WI38 (cell line): ENCODE results near the gene TBCCD1.

ENCODE experiments used
- H3K4me3 ChIP-seq: 2 replicates; pipeline ENCODE4 v1.5.1; 2011; ENCODE audit warnings: low read depth, mild to moderate bottlenecking, control low read depth, low read length
- TF ChIP-seq, protein P1 (sequence below): IDR thresholded peaks from 2 replicates; pipeline ENCODE4 v1.5.1; 2012; ENCODE audit warnings: low read depth, mild to moderate bottlenecking, control low read depth, low read length

Gene TBCCD1

GRCh38 chr3:186600896-186601295 lies 33.8 kb upstream of the TBCCD1 start:
- H3K4me3 ChIP-seq, result no peak overlapping the region

DNA sequence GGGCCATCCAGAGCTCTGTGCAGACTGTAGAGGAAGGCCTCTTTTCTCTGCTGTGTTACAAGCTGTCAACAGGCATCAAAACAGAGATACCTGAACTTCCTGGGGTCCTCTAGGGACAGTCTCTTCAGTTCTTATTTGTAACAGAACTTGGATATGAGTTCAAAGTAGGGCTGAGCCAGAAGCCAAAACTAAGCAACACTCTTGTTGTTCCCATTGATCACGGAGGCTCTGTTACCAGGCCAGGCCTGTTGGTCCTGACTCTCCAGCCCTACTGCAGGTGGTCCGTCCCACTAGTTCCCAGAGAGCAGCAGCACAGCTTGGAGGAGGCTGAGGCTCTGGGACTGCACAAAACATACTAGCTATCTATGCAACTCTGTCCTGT lies 32.6 kb upstream of the TBCCD1 start:
- TF ChIP-seq, protein P1, sequence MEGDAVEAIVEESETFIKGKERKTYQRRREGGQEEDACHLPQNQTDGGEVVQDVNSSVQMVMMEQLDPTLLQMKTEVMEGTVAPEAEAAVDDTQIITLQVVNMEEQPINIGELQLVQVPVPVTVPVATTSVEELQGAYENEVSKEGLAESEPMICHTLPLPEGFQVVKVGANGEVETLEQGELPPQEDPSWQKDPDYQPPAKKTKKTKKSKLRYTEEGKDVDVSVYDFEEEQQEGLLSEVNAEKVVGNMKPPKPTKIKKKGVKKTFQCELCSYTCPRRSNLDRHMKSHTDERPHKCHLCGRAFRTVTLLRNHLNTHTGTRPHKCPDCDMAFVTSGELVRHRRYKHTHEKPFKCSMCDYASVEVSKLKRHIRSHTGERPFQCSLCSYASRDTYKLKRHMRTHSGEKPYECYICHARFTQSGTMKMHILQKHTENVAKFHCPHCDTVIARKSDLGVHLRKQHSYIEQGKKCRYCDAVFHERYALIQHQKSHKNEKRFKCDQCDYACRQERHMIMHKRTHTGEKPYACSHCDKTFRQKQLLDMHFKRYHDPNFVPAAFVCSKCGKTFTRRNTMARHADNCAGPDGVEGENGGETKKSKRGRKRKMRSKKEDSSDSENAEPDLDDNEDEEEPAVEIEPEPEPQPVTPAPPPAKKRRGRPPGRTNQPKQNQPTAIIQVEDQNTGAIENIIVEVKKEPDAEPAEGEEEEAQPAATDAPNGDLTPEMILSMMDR, result no peak
- no peak overlapping the region for H3K4me3 ChIP-seq

More at GRCh38 chr3:186600896-186601295, 33.8 kb upstream of the TBCCD1 start:
- TF ChIP-seq, protein P1, result no peak

DNA sequence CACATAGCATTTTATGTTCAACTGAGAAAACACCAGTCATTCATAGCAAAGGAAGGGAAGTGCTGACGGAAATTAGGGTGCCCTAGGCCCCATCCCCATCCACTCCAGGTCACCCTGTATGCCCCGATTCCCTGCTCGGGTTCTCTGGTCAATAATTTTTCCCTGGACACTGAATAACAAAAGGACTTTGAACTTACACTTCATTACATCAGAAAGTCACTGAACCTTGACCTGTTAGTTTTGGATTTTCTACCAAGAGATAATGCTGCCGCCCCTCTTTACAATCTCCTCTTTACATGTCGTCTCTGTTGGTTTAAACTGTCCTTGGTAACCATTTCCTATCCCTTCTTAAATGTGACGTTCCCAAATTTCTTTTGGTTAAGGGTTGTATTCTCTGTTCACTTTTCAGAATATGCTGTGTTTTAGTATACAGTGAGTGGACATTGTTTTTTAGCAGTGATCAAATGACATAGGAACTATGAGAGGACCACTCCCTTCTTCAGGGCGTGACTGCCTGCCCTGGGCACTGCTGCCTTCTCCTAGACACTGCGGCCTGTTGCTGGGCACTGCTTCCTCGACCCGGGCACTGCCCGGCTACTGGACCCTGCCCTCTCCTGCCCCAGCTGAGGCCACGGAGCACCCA lies 32.1 kb upstream of the TBCCD1 start:
- no peak overlapping the region for H3K4me3 ChIP-seq
- TF ChIP-seq, protein P1, result no peak

GRCh38 chr3:186598794-186599141 lies 31.6 kb upstream of the TBCCD1 start:
- no peak overlapping the region for H3K4me3 ChIP-seq
- TF ChIP-seq, protein P1, result no peak

GRCh38 chr3:186598108-186598784 lies 31.1 kb upstream of the TBCCD1 start:
- no peak overlapping the region for H3K4me3 ChIP-seq
- TF ChIP-seq, protein P1, result no peak

GRCh38 chr3:186596568-186597287 lies 29.6 kb upstream of the TBCCD1 start:
- H3K4me3 ChIP-seq, result no peak overlapping the region
- TF ChIP-seq, protein P1, result no peak

DNA sequence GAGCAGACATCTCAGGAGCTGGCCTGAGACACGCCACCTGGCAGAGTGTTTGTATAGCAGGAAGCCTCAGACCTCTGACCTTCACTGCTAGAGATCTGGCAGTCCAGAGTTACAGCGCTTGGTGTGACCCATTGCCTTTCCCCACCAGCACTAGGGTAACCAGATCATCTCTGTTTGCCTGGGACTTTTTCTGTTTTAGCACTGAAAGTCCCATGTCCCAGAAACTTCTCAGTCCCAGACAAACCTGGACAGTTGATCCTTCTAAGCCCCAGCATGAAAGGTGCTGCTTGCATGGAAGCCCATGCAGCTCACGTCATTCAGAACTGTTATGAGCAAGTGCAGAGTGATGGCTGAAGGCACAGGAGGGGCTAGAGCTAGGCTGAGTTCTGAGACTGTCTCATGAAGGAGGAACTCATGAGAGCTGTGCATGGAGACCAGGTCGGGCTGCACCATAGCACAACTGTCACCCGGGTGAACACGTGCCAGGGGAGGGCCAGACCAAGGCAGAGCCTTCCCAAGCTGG lies 27.5 kb upstream of the TBCCD1 start:
- TF ChIP-seq, protein P1, result no peak
- no peak overlapping the region for H3K4me3 ChIP-seq
